HG02884 (cell line): ENCODE data around the gene TTC21B.

Experiments used
- ATAC-seq: cut with Tn5 transposase; IDR thresholded peaks from one replicate; pipeline ENCODE4 v1.9.1; 2021; ENCODE audit warnings: mild to moderate bottlenecking, moderate library complexity; ENCODE audit not compliant: unreplicated experiment

TTC21B gene

GRCh38 chr2:165840333-165840958 is 113.1 kb downstream of the TTC21B start:
- no peak for ATAC-seq

- no peak for ATAC-seq
Observed at GRCh38 chr2:165839610-165840009, 114.0 kb downstream of the TTC21B start.

- no peak for ATAC-seq
Observed at GRCh38 chr2:165837122-165837521, 116.5 kb downstream of the TTC21B start.

GRCh38 chr2:165835363-165835762 is 118.2 kb downstream of the TTC21B start:
- no peak for ATAC-seq

GRCh38 chr2:165833156-165833555 is 120.4 kb downstream of the TTC21B start:
- ATAC-seq, result no peak

- no peak for ATAC-seq
Observed at GRCh38 chr2:165827921-165828276, 125.7 kb downstream of the TTC21B start.

- peak; percentile 66 for ATAC-seq
Observed at GRCh38 chr2:165827016-165827920, 126.3 kb downstream of the TTC21B start.

- ATAC-seq, result no peak
Observed at GRCh38 chr2:165825041-165825440, 128.5 kb downstream of the TTC21B start.
